Measurements from ENCODE around the gene PLEKHG4B. TPM values are rescaled to one million over a fixed set of nuclear protein-coding genes. Genes with fewer than 3 reads are reported as not detected.

The PLEKHG4B gene
- total RNA-seq, 1 experiment from 2014 or later, result 44.3 TPM

DNA sequence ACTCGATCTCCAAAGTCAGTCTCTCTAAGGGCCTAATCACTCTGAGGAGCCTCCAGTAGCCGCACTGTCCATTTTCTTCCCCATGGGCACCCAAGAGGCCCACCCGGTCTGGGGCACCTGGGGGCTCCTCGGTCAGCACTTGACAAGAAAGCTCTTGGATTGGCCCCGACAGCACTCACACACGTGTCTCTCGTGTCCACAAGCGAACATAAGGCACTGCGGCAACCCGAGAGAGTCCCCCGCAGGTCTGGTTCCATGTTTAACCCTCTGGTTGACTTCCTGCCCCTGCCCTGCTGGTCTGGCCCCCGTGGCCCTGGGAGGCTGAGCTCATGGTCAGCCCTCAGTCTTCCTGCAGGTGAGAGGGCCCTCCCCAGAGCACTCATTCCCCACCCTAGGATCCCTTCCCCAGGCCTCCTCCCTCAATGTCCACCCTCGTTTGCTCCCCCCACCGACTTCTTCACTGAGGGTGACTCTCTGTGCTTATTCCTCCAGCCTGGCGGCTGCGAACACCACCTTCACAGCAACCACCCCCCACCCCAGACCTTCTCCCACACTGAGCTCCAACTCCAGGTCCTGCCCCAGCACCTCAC lies 83.0 kb downstream of the PLEKHG4B start:
- no peak for DNase-seq
- Histone ChIP-seq H3K4me1 (ENCODE audit: insufficient read depth, low read length) (no peaks in the 10 kb centered on the region), H3K56ac (ENCODE audit: insufficient read length, low read depth, low read length) (no peak overlapping the region), H3K4me2 (ENCODE audit: insufficient read depth, insufficient read length, low read length) (no peak overlapping the region), H3K4ac (ENCODE audit: low read depth, low read length) (no peak overlapping the region), H4K91ac (ENCODE audit: insufficient read length, low read depth, low read length) (no peak overlapping the region), H4K5ac (ENCODE audit: insufficient read length, low read depth, low read length) (no peak overlapping the region), H2AK5ac (ENCODE audit: insufficient read length, low read length) (no peak overlapping the region), H3K23ac (ENCODE audit: insufficient read length, low read depth, low read length) (no peak overlapping the region), H3K79me2 (ENCODE audit: insufficient read depth, low read length) (no peaks in the 10 kb centered on the region), H3K79me1 (ENCODE audit: insufficient read depth, low read depth, low read length, poor library complexity, severe bottlenecking) (no peaks in the 10 kb centered on the region), H2BK120ac (ENCODE audit: low read depth, low read length, poor library complexity, severe bottlenecking) (no peak overlapping the region), H4K8ac (replicated peaks; ENCODE audit: insufficient read length, low read depth, low read length) (no peak overlapping the region), H2BK12ac (ENCODE audit: insufficient read length, low read depth, low read length) (no peak overlapping the region), H2BK20ac (ENCODE audit: low read depth, low read length, poor library complexity, severe bottlenecking) (no peak overlapping the region), H3K27me3 (ENCODE audit: insufficient read depth, low read length) (no peaks in the 10 kb centered on the region), H3K27ac (ENCODE audit: insufficient read length, low read depth, low read length) (no peak overlapping the region), H3T11ph (ENCODE audit: low read length) (no peak overlapping the region), H3K23me2 (ENCODE audit: insufficient read length, low read depth, low read length, poor library complexity, severe bottlenecking) (no peaks in the 10 kb centered on the region), H3K14ac (ENCODE audit: insufficient read depth, low read length) (no peak overlapping the region), H3K9me3 (ENCODE audit: control insufficient read depth, low read depth, low read length) (no peaks in the 10 kb centered on the region), H2AFZ (ENCODE audit: low read length) (no peak overlapping the region), H3K18ac (ENCODE audit: insufficient read length, low read depth, low read length) (no peak overlapping the region), H3K9ac (ENCODE audit: extremely low read depth, insufficient read length, low read length) (no peak overlapping the region), H2BK15ac (ENCODE audit: low read depth, low read length) (no peak overlapping the region), H2BK5ac (ENCODE audit: insufficient read length, low read length) (no peak overlapping the region), H4K20me1 (ENCODE audit: control insufficient read depth, insufficient read depth, insufficient read length) (no peaks in the 10 kb centered on the region)
- Mint-ChIP-seq H3K27me3 (ENCODE audit: low read depth) (no peaks in the 10 kb centered on the region; the same call in 1 of the 2 replicates), H3K4me1 (peaks cover 4 to 5% of the 10 kb centered on the region in 2 experiments; a peak in 3 of 4 replicates), H3K36me3 (ENCODE audit: insufficient read depth in 1 of 3, low read depth in 3 of 3) (peaks cover 4 to 43% (median 43%) of the 10 kb centered on the region in 3 experiments; a peak in 6 of 7 replicates), H3K9me3 (no peaks in the 10 kb centered on the region), H3K4me3 (no peak overlapping the region), H3K27ac (peak overlapping the region; percentile 38 to 89 (median 59); a peak in 5 of 7 replicates)
- TF ChIP-seq CTCF (conservative IDR thresholded peaks at IDR 0.05), result no peak
- no CpG with 5 or more reads among the region's 16 CpGs for WGBS (ENCODE audit: extremely low coverage, insufficient read length, low lambda C conversion rate)

All from H9 (cell line).